Measurements from ENCODE around the gene CCDC85C.

Gene CCDC85C

GRCh38 chr14:99604766-99605298 lies 825 bp upstream of the CCDC85C start:
- H3K4me3 ChIP-seq (ENCODE audit: low read length): peak overlapping the region; percentile 71
- DNase-seq (ENCODE audit: low read depth): peak; percentile 33
- TF ChIP-seq CTCF (conservative IDR thresholded peaks at IDR 0.05; ENCODE audit: low read length): no peak

GRCh38 chr14:99604278-99604765 lies 315 bp upstream of the CCDC85C start:
- peak; percentile 96 for DNase-seq (ENCODE audit: low read depth)
- H3K4me3 ChIP-seq (ENCODE audit: low read length): peak overlapping the region; percentile 71
- no peak for TF ChIP-seq CTCF (conservative IDR thresholded peaks at IDR 0.05; ENCODE audit: low read length)

- no peak for TF ChIP-seq CTCF (conservative IDR thresholded peaks at IDR 0.05; ENCODE audit: low read length)
- no peak for DNase-seq (ENCODE audit: low read depth)
- peak overlapping the region; percentile 49 for H3K4me3 ChIP-seq (ENCODE audit: low read length)
Measured at GRCh38 chr14:99602788-99603415, 1.1 kb downstream of the CCDC85C start.

GRCh38 chr14:99602054-99602787 lies 1.8 kb downstream of the CCDC85C start:
- peak overlapping the region; percentile 49 for H3K4me3 ChIP-seq (ENCODE audit: low read length)
- DNase-seq (ENCODE audit: low read depth): peak; percentile 15
- TF ChIP-seq CTCF (conservative IDR thresholded peaks at IDR 0.05; ENCODE audit: low read length): no peak

GRCh38 chr14:99601361-99601831 lies 2.6 kb downstream of the CCDC85C start:
- TF ChIP-seq CTCF (conservative IDR thresholded peaks at IDR 0.05; ENCODE audit: low read length): no peak
- H3K4me3 ChIP-seq (ENCODE audit: low read length): peak overlapping the region; percentile 49
- DNase-seq (ENCODE audit: low read depth): peak; percentile 32

GRCh38 chr14:99600232-99600888 lies 3.6 kb downstream of the CCDC85C start:
- no peak for TF ChIP-seq CTCF (conservative IDR thresholded peaks at IDR 0.05; ENCODE audit: low read length)
- DNase-seq (ENCODE audit: low read depth): no peak
- no peak overlapping the region for H3K4me3 ChIP-seq (ENCODE audit: low read length)
